ENCODE measurements around the gene SDK1.

Gene SDK1

DNA sequence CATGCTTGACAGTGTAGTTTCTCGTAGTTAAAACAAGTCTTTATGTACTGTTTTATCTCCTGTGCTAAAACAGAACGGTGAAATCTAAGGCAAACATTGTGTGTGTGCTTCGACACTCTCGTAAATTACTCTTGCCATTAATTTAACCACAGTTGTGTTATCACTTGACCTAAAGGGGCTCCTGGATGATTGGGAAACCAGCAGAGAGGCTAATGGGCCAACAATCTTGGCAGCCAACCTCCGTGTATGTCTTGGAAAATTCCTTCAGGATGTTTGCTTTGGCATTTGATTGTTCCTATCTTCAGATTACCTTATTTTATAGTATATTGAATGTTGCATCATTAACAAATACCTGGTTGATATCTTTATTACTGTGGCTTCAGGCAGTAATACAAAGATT, 409.5 kb downstream of the SDK1 start:
- H3K9ac ChIP-seq (ENCODE audit: low read length in 5 of 5), result no peak overlapping the region
- no peak overlapping the region for H3K27ac ChIP-seq (ENCODE audit: low read depth, low read length)
- H3K36me3 ChIP-seq (ENCODE audit: control insufficient read depth in 5 of 5, insufficient read depth in 5 of 5, low read length in 5 of 5), result no peaks in the 10 kb centered on the region
- peaks cover 0 to 4% (median 0%) of the 10 kb centered on the region in 5 donors for H3K9me3 ChIP-seq (ENCODE audit: control insufficient read depth in 5 of 5, low read length in 5 of 5)
- no peaks in the 10 kb centered on the region for H3K27me3 ChIP-seq (ENCODE audit: control insufficient read depth in 5 of 5, insufficient read depth in 4 of 5, low read length in 5 of 5)
- H3K4me3 ChIP-seq (ENCODE audit: low read depth in 1 of 5, low read length in 5 of 5), result no peak overlapping the region
- H3K4me1 ChIP-seq (ENCODE audit: control insufficient read depth in 5 of 5, insufficient read depth in 5 of 5, low read length in 5 of 5), result peaks cover 0 to 5% (median 0%) of the 10 kb centered on the region in 5 donors

DNA sequence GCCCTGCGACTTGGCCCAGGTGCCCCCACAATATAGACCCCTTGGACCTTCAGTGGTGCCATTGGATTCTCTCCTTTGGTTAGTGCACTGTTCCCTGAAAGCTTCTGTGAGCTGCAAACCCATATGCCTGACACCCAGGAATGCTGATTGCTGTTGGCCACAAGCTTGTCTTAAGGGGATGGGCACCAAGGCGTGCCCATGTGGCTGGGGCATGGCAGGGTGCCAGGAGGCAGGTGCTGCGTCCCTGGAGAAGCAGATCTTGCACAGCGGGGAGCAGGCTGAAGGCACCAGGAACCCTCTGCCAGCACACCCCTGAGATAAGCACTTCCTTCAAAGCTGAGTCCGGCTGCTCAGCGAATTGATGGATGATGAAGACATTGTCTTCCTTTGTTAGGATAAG, 411.8 kb downstream of the SDK1 start:
- Histone ChIP-seq H3K27ac (ENCODE audit: low read depth, low read length) (no peak overlapping the region), H3K4me3 (ENCODE audit: low read depth in 1 of 5, low read length in 5 of 5) (no peak overlapping the region), H3K9me3 (ENCODE audit: control insufficient read depth in 5 of 5, low read length in 5 of 5) (peaks cover 0 to 4% (median 0%) of the 10 kb centered on the region in 5 donors), H3K36me3 (ENCODE audit: control insufficient read depth in 5 of 5, insufficient read depth in 5 of 5, low read length in 5 of 5) (no peaks in the 10 kb centered on the region), H3K27me3 (ENCODE audit: control insufficient read depth in 5 of 5, insufficient read depth in 4 of 5, low read length in 5 of 5) (no peaks in the 10 kb centered on the region), H3K9ac (ENCODE audit: low read length in 5 of 5) (no peak overlapping the region), H3K4me1 (ENCODE audit: control insufficient read depth in 5 of 5, insufficient read depth in 5 of 5, low read length in 5 of 5) (peaks cover 0 to 5% (median 0%) of the 10 kb centered on the region in 5 donors)

- H3K9me3 ChIP-seq (ENCODE audit: control insufficient read depth in 5 of 5, low read length in 5 of 5), result no peaks in the 10 kb centered on the region
- no peak overlapping the region for H3K4me3 ChIP-seq (ENCODE audit: low read depth in 1 of 5, low read length in 5 of 5)
- peaks cover 0 to 5% (median 0%) of the 10 kb centered on the region in 5 donors for H3K4me1 ChIP-seq (ENCODE audit: control insufficient read depth in 5 of 5, insufficient read depth in 5 of 5, low read length in 5 of 5)
- no peaks in the 10 kb centered on the region for H3K27me3 ChIP-seq (ENCODE audit: control insufficient read depth in 5 of 5, insufficient read depth in 4 of 5, low read length in 5 of 5)
- H3K36me3 ChIP-seq (ENCODE audit: control insufficient read depth in 5 of 5, insufficient read depth in 5 of 5, low read length in 5 of 5), result no peaks in the 10 kb centered on the region
- no peak overlapping the region for H3K27ac ChIP-seq (ENCODE audit: low read depth, low read length)
- H3K9ac ChIP-seq (ENCODE audit: low read length in 5 of 5), result no peak overlapping the region
Measured at GRCh38 chr7:3721422-3721821, 420.4 kb downstream of the SDK1 start.

- Histone ChIP-seq H3K4me1 (ENCODE audit: control insufficient read depth in 5 of 5, insufficient read depth in 5 of 5, low read length in 5 of 5) (peaks cover 0 to 5% (median 0%) of the 10 kb centered on the region in 5 donors), H3K4me3 (ENCODE audit: low read depth in 1 of 5, low read length in 5 of 5) (no peak overlapping the region), H3K9ac (ENCODE audit: low read length in 5 of 5) (no peak overlapping the region), H3K27me3 (ENCODE audit: control insufficient read depth in 5 of 5, insufficient read depth in 4 of 5, low read length in 5 of 5) (no peaks in the 10 kb centered on the region), H3K36me3 (ENCODE audit: control insufficient read depth in 5 of 5, insufficient read depth in 5 of 5, low read length in 5 of 5) (no peaks in the 10 kb centered on the region), H3K9me3 (ENCODE audit: control insufficient read depth in 5 of 5, low read length in 5 of 5) (no peaks in the 10 kb centered on the region), H3K27ac (ENCODE audit: low read depth, low read length) (no peak overlapping the region)
Measured at GRCh38 chr7:3722396-3722922, 421.4 kb downstream of the SDK1 start.

- H3K4me1 ChIP-seq (ENCODE audit: control insufficient read depth in 5 of 5, insufficient read depth in 5 of 5, low read length in 5 of 5), result peaks cover 0 to 5% (median 0%) of the 10 kb centered on the region in 5 donors
- H3K4me3 ChIP-seq (ENCODE audit: low read depth in 1 of 5, low read length in 5 of 5), result no peak overlapping the region
- peaks cover 0 to under 1% (median 0%) of the 10 kb centered on the region in 5 donors for H3K9me3 ChIP-seq (ENCODE audit: control insufficient read depth in 5 of 5, low read length in 5 of 5)
- H3K27me3 ChIP-seq (ENCODE audit: control insufficient read depth in 5 of 5, insufficient read depth in 4 of 5, low read length in 5 of 5), result no peaks in the 10 kb centered on the region
- no peak overlapping the region for H3K27ac ChIP-seq (ENCODE audit: low read depth, low read length)
- H3K36me3 ChIP-seq (ENCODE audit: control insufficient read depth in 5 of 5, insufficient read depth in 5 of 5, low read length in 5 of 5), result no peaks in the 10 kb centered on the region
- H3K9ac ChIP-seq (ENCODE audit: low read length in 5 of 5), result no peak overlapping the region
Measured at GRCh38 chr7:3725155-3726059, 424.4 kb downstream of the SDK1 start.

DNA sequence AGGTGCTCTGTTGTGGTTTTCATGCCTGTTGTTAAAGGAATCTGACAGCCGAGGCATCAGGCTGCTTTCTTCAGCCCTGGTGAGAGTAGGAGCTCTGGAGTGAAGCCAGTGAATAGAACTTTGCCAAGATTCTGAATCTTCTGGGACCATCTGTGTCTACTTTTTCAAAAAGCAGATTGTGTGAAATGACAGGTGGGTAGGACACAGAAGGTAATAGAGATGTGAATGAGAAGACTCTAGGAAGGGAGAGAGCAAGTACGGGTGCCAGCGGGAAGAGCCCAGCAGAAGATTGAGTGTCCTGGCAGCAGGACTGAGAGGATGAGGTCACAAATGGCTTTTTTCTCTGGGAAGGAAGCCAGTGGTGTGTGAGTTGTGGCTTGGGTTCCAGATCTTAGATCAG, 429.2 kb downstream of the SDK1 start:
- Histone ChIP-seq H3K4me3 (ENCODE audit: low read depth in 1 of 5, low read length in 5 of 5) (no peak overlapping the region), H3K27me3 (ENCODE audit: control insufficient read depth in 5 of 5, insufficient read depth in 4 of 5, low read length in 5 of 5) (no peaks in the 10 kb centered on the region), H3K27ac (ENCODE audit: low read depth, low read length) (no peak overlapping the region), H3K4me1 (ENCODE audit: control insufficient read depth in 5 of 5, insufficient read depth in 5 of 5, low read length in 5 of 5) (peaks cover 0 to 4% (median 0%) of the 10 kb centered on the region in 5 donors), H3K9ac (ENCODE audit: low read length in 5 of 5) (no peak overlapping the region), H3K36me3 (ENCODE audit: control insufficient read depth in 5 of 5, insufficient read depth in 5 of 5, low read length in 5 of 5) (no peaks in the 10 kb centered on the region), H3K9me3 (ENCODE audit: control insufficient read depth in 5 of 5, low read length in 5 of 5) (peaks cover 3 to 9% (median 5%) of the 10 kb centered on the region in 5 donors)

- Histone ChIP-seq H3K36me3 (ENCODE audit: control insufficient read depth in 5 of 5, insufficient read depth in 5 of 5, low read length in 5 of 5) (no peaks in the 10 kb centered on the region), H3K4me1 (ENCODE audit: control insufficient read depth in 5 of 5, insufficient read depth in 5 of 5, low read length in 5 of 5) (no peaks in the 10 kb centered on the region), H3K9me3 (ENCODE audit: control insufficient read depth in 5 of 5, low read length in 5 of 5) (peaks cover 3 to 11% (median 9%) of the 10 kb centered on the region in 5 donors), H3K4me3 (ENCODE audit: low read depth in 1 of 5, low read length in 5 of 5) (no peak overlapping the region), H3K9ac (ENCODE audit: low read length in 5 of 5) (no peak overlapping the region), H3K27me3 (ENCODE audit: control insufficient read depth in 5 of 5, insufficient read depth in 4 of 5, low read length in 5 of 5) (no peaks in the 10 kb centered on the region), H3K27ac (ENCODE audit: low read depth, low read length) (no peak overlapping the region)
Measured at GRCh38 chr7:3732395-3733005, 431.4 kb downstream of the SDK1 start.

DNA sequence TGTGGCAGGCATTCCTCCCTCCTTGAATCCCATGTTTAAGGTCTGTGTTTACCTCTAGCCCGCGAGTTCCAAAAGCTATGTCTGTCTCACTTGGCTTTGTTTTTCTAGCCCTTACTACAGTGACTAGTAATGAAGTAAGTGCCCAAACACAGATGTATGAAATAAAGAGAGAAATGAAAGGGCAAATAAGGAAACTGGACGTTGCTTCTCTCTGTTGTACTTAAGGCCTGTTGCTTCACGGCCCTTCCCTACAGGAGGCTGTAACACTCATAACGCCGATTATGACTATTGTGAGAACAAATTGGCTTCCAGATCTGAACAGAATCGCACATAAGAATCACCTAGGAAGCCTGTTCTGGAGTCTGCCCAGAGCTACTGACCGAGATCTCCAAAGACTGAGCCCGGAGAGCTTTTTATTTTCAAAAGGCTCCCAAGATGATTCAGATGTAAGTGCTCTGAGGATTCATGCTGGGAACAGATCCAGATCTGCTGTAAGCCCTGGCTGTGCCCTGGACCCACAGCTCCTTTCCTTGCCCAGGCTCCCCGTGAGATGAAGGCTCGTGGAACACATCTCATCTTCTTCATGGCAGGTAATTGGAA, 432.6 kb downstream of the SDK1 start:
- Histone ChIP-seq H3K4me1 (ENCODE audit: control insufficient read depth in 5 of 5, insufficient read depth in 5 of 5, low read length in 5 of 5) (no peaks in the 10 kb centered on the region), H3K27ac (ENCODE audit: low read depth, low read length) (no peak overlapping the region), H3K9ac (ENCODE audit: low read length in 5 of 5) (no peak overlapping the region), H3K4me3 (ENCODE audit: low read depth in 1 of 5, low read length in 5 of 5) (no peak overlapping the region), H3K9me3 (ENCODE audit: control insufficient read depth in 5 of 5, low read length in 5 of 5) (peaks cover 3 to 14% (median 12%) of the 10 kb centered on the region in 5 donors), H3K27me3 (ENCODE audit: control insufficient read depth in 5 of 5, insufficient read depth in 4 of 5, low read length in 5 of 5) (no peaks in the 10 kb centered on the region), H3K36me3 (ENCODE audit: control insufficient read depth in 5 of 5, insufficient read depth in 5 of 5, low read length in 5 of 5) (no peaks in the 10 kb centered on the region)

DNA sequence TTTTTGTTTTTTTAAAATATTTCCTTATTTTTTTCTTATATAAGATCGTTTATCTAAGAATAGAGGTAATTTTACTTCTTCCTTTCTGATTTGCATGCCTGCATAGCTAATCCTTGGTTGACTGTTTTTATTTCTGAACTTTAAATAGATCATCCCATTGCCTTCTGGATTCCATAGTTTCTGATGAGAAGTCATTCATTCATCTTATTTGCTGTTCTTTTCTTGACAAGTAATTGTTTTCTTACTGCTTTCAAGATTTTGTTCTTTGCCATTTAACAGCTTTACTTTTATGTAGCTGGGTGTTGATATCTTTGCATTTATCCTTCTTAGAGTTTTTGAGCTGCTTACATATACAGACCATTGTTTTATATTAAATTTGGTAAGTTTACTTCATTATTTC, 437.9 kb downstream of the SDK1 start:
- Histone ChIP-seq H3K9ac (ENCODE audit: low read length in 5 of 5) (no peak overlapping the region), H3K9me3 (ENCODE audit: control insufficient read depth in 5 of 5, low read length in 5 of 5) (peaks cover 0 to 17% (median 8%) of the 10 kb centered on the region in 5 donors), H3K4me1 (ENCODE audit: control insufficient read depth in 5 of 5, insufficient read depth in 5 of 5, low read length in 5 of 5) (no peaks in the 10 kb centered on the region), H3K27me3 (ENCODE audit: control insufficient read depth in 5 of 5, insufficient read depth in 4 of 5, low read length in 5 of 5) (no peaks in the 10 kb centered on the region), H3K27ac (ENCODE audit: low read depth, low read length) (no peak overlapping the region), H3K4me3 (ENCODE audit: low read depth in 1 of 5, low read length in 5 of 5) (no peak overlapping the region), H3K36me3 (ENCODE audit: control insufficient read depth in 5 of 5, insufficient read depth in 5 of 5, low read length in 5 of 5) (no peaks in the 10 kb centered on the region)

- Histone ChIP-seq H3K9ac (ENCODE audit: low read length in 5 of 5) (no peak overlapping the region), H3K4me1 (ENCODE audit: control insufficient read depth in 5 of 5, insufficient read depth in 5 of 5, low read length in 5 of 5) (no peaks in the 10 kb centered on the region), H3K36me3 (ENCODE audit: control insufficient read depth in 5 of 5, insufficient read depth in 5 of 5, low read length in 5 of 5) (no peaks in the 10 kb centered on the region), H3K9me3 (ENCODE audit: control insufficient read depth in 5 of 5, low read length in 5 of 5) (peaks cover 0 to 17% (median 8%) of the 10 kb centered on the region in 5 donors), H3K27me3 (ENCODE audit: control insufficient read depth in 5 of 5, insufficient read depth in 4 of 5, low read length in 5 of 5) (no peaks in the 10 kb centered on the region), H3K4me3 (ENCODE audit: low read depth in 1 of 5, low read length in 5 of 5) (no peak overlapping the region), H3K27ac (ENCODE audit: low read depth, low read length) (no peak overlapping the region)
Measured at GRCh38 chr7:3739983-3740382, 438.9 kb downstream of the SDK1 start.

Measured in subcutaneous abdominal adipose tissue (tissue), 5 donors.